Activated T-helper 17 cell treated with anti-CD3 and anti-CD28 coated beads, Interleukin-2, amount 50 U/mL, for 72 hours (primary cell): ENCODE data around the gene PRDM8. TPM values are rescaled to one million over a fixed set of nuclear protein-coding genes. Genes with fewer than 3 reads are reported as not detected.
"Not testable (repeated sequence)": the region's sequence is repeated elsewhere in the genome, so short reads cannot be mapped to it uniquely, and the experiment has no call there.

Experiments used
- ATAC-seq: fragments of 150-1000 bp; cut with Tn5 transposase; replicated peaks from 2 replicates; pipeline ENCODE4 v1.10.0; 2021; ENCODE audit warnings: mild to moderate bottlenecking, moderate library complexity
- H3K27ac Mint-ChIP-seq: one replicate; pipeline ENCODE4 v1.8.0; 2022; ENCODE audit warnings: mixed read lengths
- H3K27me3 Mint-ChIP-seq: one replicate; pipeline ENCODE4 v1.8.0; 2022; ENCODE audit warnings: mixed read lengths
- H3K36me3 Mint-ChIP-seq: one replicate; pipeline ENCODE4 v1.8.0; 2022; ENCODE audit warnings: low read depth, mild to moderate bottlenecking, mixed read lengths
- H3K4me1 Mint-ChIP-seq: one replicate; pipeline ENCODE4 v1.8.0; 2022; ENCODE audit warnings: mixed read lengths
- H3K4me3 Mint-ChIP-seq: one replicate; pipeline ENCODE4 v1.8.0; 2022; ENCODE audit warnings: mild to moderate bottlenecking, mixed read lengths
- H3K9me3 Mint-ChIP-seq: one replicate; pipeline ENCODE4 v1.8.0; 2022; ENCODE audit warnings: mixed read lengths
- total RNA-seq, 2 donors: library from RNA; stranded (reverse); gene quantifications; one replicate each; pipeline ENCODE4 v1.2.3, GENCODE V29; 2022

The PRDM8 gene
- total RNA-seq, 2 donors from 2014 or later: 7.8 to 8.1 TPM

DNA sequence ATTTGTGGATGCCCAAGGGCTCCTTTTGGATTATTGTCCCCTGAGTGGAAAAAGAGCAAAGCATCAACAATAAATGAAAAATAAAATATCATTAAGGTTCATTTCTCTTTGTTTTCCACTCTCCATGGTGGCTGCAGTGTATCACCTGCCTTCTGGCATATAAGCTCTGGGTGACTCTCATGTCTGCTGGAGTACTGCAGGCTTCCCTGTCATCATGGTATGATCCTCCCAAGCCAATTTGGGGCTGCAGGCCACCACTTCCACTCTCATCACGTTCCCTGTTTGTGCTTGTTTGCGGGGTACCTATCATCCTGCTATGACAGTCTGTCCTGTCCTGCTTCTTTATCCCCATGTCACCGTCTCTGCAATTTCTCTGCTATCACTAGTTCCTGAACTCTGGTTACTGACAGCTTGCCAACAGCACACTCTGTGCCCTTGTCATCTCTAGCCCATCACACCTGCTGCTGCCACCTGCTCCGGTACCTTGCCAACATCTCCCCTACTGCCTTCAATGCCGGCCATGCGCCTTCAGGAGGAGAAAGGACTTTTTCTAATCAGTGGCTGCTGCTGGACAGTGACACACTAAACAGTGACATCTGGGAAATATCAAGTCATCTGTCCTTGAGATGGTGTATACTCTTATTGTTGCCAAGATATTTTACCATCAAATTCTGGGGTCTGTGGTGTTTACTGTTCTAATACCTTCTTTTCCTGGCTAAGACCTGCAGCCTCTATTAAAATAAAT lies 46.1 kb downstream of the PRDM8 start:
- ATAC-seq: no peak
- no peak overlapping the region for H3K27ac Mint-ChIP-seq
- no peak overlapping the region for H3K4me3 Mint-ChIP-seq
- no peaks in the 10 kb centered on the region for H3K9me3 Mint-ChIP-seq
- H3K4me1 Mint-ChIP-seq: no peaks in the 10 kb centered on the region
- no peaks in the 10 kb centered on the region for H3K36me3 Mint-ChIP-seq
- peaks cover 13% of the 10 kb centered on the region for H3K27me3 Mint-ChIP-seq

- not testable (repeated sequence) for H3K4me3 Mint-ChIP-seq, H3K4me1 Mint-ChIP-seq, H3K9me3 Mint-ChIP-seq, H3K36me3 Mint-ChIP-seq, H3K27ac Mint-ChIP-seq, ATAC-seq
- peaks cover 16% of the 10 kb centered on the region for H3K27me3 Mint-ChIP-seq
Measured at GRCh38 chr4:80247484-80247883, 50.2 kb downstream of the PRDM8 start.

- Mint-ChIP-seq H3K4me1 (no peaks in the 10 kb centered on the region), H3K4me3 (no peak overlapping the region), H3K27me3 (peaks cover 12% of the 10 kb centered on the region), H3K27ac (no peak overlapping the region), H3K9me3 (no peaks in the 10 kb centered on the region), H3K36me3 (no peaks in the 10 kb centered on the region)
- no peak for ATAC-seq
Measured at GRCh38 chr4:80249144-80249543, 51.8 kb downstream of the PRDM8 start.

- no peaks in the 10 kb centered on the region for H3K36me3 Mint-ChIP-seq
- peaks cover 20% of the 10 kb centered on the region for H3K27me3 Mint-ChIP-seq
- no peaks in the 10 kb centered on the region for H3K9me3 Mint-ChIP-seq
- ATAC-seq: no peak
- no peaks in the 10 kb centered on the region for H3K4me1 Mint-ChIP-seq
- no peak overlapping the region for H3K27ac Mint-ChIP-seq
- H3K4me3 Mint-ChIP-seq: no peak overlapping the region
Measured at GRCh38 chr4:80252427-80252826, 55.1 kb downstream of the PRDM8 start.

DNA sequence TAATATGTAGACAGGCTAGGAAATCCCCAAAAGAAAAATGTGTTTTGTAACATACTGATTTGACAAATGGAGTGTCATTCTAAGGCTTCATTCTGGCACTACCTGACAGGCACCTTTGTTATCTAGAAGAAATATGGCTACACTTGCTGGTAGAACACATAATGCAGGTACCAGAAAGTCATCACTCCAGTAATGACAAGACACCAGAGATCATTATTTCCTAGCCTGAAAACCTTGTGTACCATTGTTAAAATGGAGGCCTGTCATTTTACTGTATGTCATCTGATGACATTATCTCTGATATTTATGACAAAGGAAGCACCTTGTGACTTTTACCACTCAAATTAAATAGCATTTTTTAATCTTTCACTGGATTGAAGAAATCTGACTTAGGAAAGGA lies 55.6 kb downstream of the PRDM8 start:
- Mint-ChIP-seq H3K27me3 (peaks cover 24% of the 10 kb centered on the region), H3K4me1 (no peaks in the 10 kb centered on the region), H3K4me3 (no peak overlapping the region), H3K9me3 (no peaks in the 10 kb centered on the region), H3K36me3 (no peaks in the 10 kb centered on the region), H3K27ac (no peak overlapping the region)
- ATAC-seq: no peak

DNA sequence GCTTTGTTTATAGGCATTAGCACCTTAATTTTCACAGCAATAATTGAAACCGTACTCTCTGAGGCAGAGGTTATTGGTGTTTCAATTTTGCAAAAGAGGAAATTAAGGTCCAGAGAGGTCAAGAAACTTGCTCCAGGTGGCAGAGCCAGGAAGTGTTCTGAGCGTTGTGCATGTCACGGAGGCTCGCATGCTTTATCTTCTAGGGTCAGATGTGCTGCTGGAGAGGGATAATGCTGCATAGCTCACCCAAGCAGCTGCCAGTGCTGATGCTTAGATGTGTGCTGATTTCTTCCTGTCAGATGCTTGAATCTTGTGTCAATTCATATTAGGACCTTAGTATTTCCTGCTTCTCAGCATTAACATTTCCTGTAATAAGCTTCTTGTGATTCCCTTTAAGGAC lies 56.2 kb downstream of the PRDM8 start:
- H3K4me1 Mint-ChIP-seq: no peaks in the 10 kb centered on the region
- peaks cover 26% of the 10 kb centered on the region for H3K27me3 Mint-ChIP-seq
- no peak overlapping the region for H3K27ac Mint-ChIP-seq
- no peak overlapping the region for H3K4me3 Mint-ChIP-seq
- H3K36me3 Mint-ChIP-seq: no peaks in the 10 kb centered on the region
- no peak for ATAC-seq
- H3K9me3 Mint-ChIP-seq: no peaks in the 10 kb centered on the region

Other genes with a start within 250 kb of the PRDM8 start
- gene ANTXR2, start 124.3 kb upstream of the PRDM8 start, total RNA-seq: 10 to 100 TPM; 27.4 to 52.5 TPM
- not detected for gene FGF5, start 69.2 kb downstream of the PRDM8 start, total RNA-seq
- 1 to 10 TPM in 1 of 2 donors, not detected in 1; 1.1 TPM for gene CFAP299, start 138.2 kb downstream of the PRDM8 start, total RNA-seq